Nephron (organoid): ENCODE measurements around the gene FXYD6.

Experiments
- H3K27ac Mint-ChIP-seq, 3 experiments: 2 replicates each; pipeline ENCODE4 v1.8.0; 2020; ENCODE audit warnings: mixed read lengths in 3 of 3, mild to moderate bottlenecking in 2 of 3, moderate library complexity in 1 of 3
- H3K27me3 Mint-ChIP-seq: 2 replicates; pipeline ENCODE4 v1.8.0; 2021; ENCODE audit warnings: low read depth, mild to moderate bottlenecking, moderate library complexity, mixed read lengths
- H3K36me3 Mint-ChIP-seq: 2 replicates; pipeline ENCODE4 v1.8.0; 2020; ENCODE audit warnings: low read depth, mixed read lengths
- H3K4me1 Mint-ChIP-seq: 2 replicates; pipeline ENCODE4 v1.8.0; 2020; ENCODE audit warnings: mixed read lengths
- H3K4me3 Mint-ChIP-seq, 3 experiments: 2 replicates each; pipeline ENCODE4 v1.8.0; 2020; ENCODE audit warnings: mild to moderate bottlenecking in 3 of 3, mixed read lengths in 3 of 3, moderate library complexity in 2 of 3
- H3K9me3 Mint-ChIP-seq: 2 replicates; pipeline ENCODE4 v1.8.0; 2020; ENCODE audit warnings: mixed read lengths
- CTCF ChIP-seq, 3 experiments: fragments of 200-600 bp; sonication (generic); IDR thresholded peaks; one replicate each; pipeline ENCODE4 v1.5.0; 2021; ENCODE audit warnings: antibody characterized with exemption in 3 of 3; ENCODE audit not compliant: unreplicated experiment in 3 of 3

Gene FXYD6

GRCh38 chr11:117807482-117808327 lies 68.8 kb downstream of the FXYD6 start:
- Mint-ChIP-seq H3K36me3 (no peaks in the 10 kb centered on the region), H3K9me3 (no peaks in the 10 kb centered on the region), H3K27me3 (peaks cover 37% of the 10 kb centered on the region), H3K4me1 (peaks cover 40% of the 10 kb centered on the region), H3K27ac (peak overlapping the region in 1 of 3 experiments; percentile 54), H3K4me3 (no peak overlapping the region)
- peak; percentile 87 to 95 (median 93) for TF ChIP-seq CTCF (IDR thresholded peaks at IDR 0.05; ENCODE audit: unreplicated experiment in 3 of 3)

- Mint-ChIP-seq H3K9me3 (no peaks in the 10 kb centered on the region), H3K27ac (no peak overlapping the region)
These were observed 69.6 kb downstream of the FXYD6 start for GRCh38 chr11:117806846-117807245.

GRCh38 chr11:117805045-117805444 lies 71.4 kb downstream of the FXYD6 start:
- Mint-ChIP-seq H3K27ac (no peak overlapping the region), H3K27me3 (peaks cover 54% of the 10 kb centered on the region), H3K36me3 (no peaks in the 10 kb centered on the region), H3K9me3 (no peaks in the 10 kb centered on the region), H3K4me1 (peaks cover 18% of the 10 kb centered on the region), H3K4me3 (no peak overlapping the region)
- TF ChIP-seq CTCF (IDR thresholded peaks at IDR 0.05; ENCODE audit: unreplicated experiment in 3 of 3), result no peak

More at GRCh38 chr11:117806846-117807245, 69.6 kb downstream of the FXYD6 start:
- H3K36me3 Mint-ChIP-seq, result no peaks in the 10 kb centered on the region
- H3K27me3 Mint-ChIP-seq, result peaks cover 43% of the 10 kb centered on the region
- no peak for TF ChIP-seq CTCF (IDR thresholded peaks at IDR 0.05; ENCODE audit: unreplicated experiment in 3 of 3)
- H3K4me1 Mint-ChIP-seq, result peaks cover 32% of the 10 kb centered on the region
- no peak overlapping the region for H3K4me3 Mint-ChIP-seq

- TF ChIP-seq CTCF (IDR thresholded peaks at IDR 0.05; ENCODE audit: unreplicated experiment in 3 of 3), result no peak
- Mint-ChIP-seq H3K36me3 (no peaks in the 10 kb centered on the region), H3K27ac (no peak overlapping the region), H3K27me3 (peaks cover 61% of the 10 kb centered on the region), H3K9me3 (no peaks in the 10 kb centered on the region), H3K4me3 (no peak overlapping the region), H3K4me1 (peaks cover 19% of the 10 kb centered on the region)
These were observed 72.6 kb downstream of the FXYD6 start for GRCh38 chr11:117803896-117804295.

GRCh38 chr11:117799634-117800033 lies 76.8 kb downstream of the FXYD6 start:
- TF ChIP-seq CTCF (IDR thresholded peaks at IDR 0.05; ENCODE audit: unreplicated experiment in 3 of 3), result no peak
- H3K4me3 Mint-ChIP-seq, result no peak overlapping the region
- H3K27ac Mint-ChIP-seq, result no peak overlapping the region
- H3K4me1 Mint-ChIP-seq, result peaks cover 31% of the 10 kb centered on the region
- H3K36me3 Mint-ChIP-seq, result no peaks in the 10 kb centered on the region
- no peaks in the 10 kb centered on the region for H3K9me3 Mint-ChIP-seq
- peaks cover 71% of the 10 kb centered on the region for H3K27me3 Mint-ChIP-seq
